ENCODE results near the gene APBB2.

GRCh38 chr4:41209187-41209586 is 5.2 kb downstream of the APBB2 start:
- TF ChIP-seq PREB (CRISPR knock-in tag; IDR thresholded peaks at IDR 0.05; ENCODE audit: borderline replicate concordance): no peak
- TF ChIP-seq JAZF1 (CRISPR knock-in tag; IDR thresholded peaks at IDR 0.05): no peak
- TF ChIP-seq, protein P1, sequence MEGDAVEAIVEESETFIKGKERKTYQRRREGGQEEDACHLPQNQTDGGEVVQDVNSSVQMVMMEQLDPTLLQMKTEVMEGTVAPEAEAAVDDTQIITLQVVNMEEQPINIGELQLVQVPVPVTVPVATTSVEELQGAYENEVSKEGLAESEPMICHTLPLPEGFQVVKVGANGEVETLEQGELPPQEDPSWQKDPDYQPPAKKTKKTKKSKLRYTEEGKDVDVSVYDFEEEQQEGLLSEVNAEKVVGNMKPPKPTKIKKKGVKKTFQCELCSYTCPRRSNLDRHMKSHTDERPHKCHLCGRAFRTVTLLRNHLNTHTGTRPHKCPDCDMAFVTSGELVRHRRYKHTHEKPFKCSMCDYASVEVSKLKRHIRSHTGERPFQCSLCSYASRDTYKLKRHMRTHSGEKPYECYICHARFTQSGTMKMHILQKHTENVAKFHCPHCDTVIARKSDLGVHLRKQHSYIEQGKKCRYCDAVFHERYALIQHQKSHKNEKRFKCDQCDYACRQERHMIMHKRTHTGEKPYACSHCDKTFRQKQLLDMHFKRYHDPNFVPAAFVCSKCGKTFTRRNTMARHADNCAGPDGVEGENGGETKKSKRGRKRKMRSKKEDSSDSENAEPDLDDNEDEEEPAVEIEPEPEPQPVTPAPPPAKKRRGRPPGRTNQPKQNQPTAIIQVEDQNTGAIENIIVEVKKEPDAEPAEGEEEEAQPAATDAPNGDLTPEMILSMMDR (IDR thresholded peaks at IDR 0.05): no peak
- TF ChIP-seq ZNF671 (CRISPR knock-in tag; IDR thresholded peaks at IDR 0.05): no peak
- no peak for TF ChIP-seq SMAD4 (CRISPR knock-in tag; IDR thresholded peaks at IDR 0.05)
- TF ChIP-seq E2F5 (CRISPR knock-in tag; IDR thresholded peaks at IDR 0.05): no peak
- no peak for TF ChIP-seq AFF4 (CRISPR knock-in tag; IDR thresholded peaks at IDR 0.05; ENCODE audit: borderline replicate concordance)
- TF ChIP-seq JUN (CRISPR knock-in tag; IDR thresholded peaks at IDR 0.05): no peak
- no peak for TF ChIP-seq ATF6 (CRISPR knock-in tag; IDR thresholded peaks at IDR 0.05)
